HG02885 (cell line): ENCODE results near the gene CDK15.

Experiments used
- ATAC-seq: cut with Tn5 transposase; IDR thresholded peaks from one replicate; pipeline ENCODE4 v1.9.1; 2021; ENCODE audit warnings: mild to moderate bottlenecking; ENCODE audit not compliant: unreplicated experiment, poor library complexity

CDK15 gene

GRCh38 chr2:201931475-201931874, 125.1 kb downstream of the CDK15 start:
- ATAC-seq, result no peak

GRCh38 chr2:201931951-201932350, 125.6 kb downstream of the CDK15 start:
- no peak for ATAC-seq

- no peak for ATAC-seq
Observed at GRCh38 chr2:201932511-201932910, 126.2 kb downstream of the CDK15 start.

GRCh38 chr2:201933792-201934237, 127.5 kb downstream of the CDK15 start:
- ATAC-seq, result no peak

GRCh38 chr2:201936817-201937216, 130.5 kb downstream of the CDK15 start:
- no peak for ATAC-seq

- no peak for ATAC-seq
Observed at GRCh38 chr2:201937343-201937742, 131.0 kb downstream of the CDK15 start.

GRCh38 chr2:201938156-201938775, 131.9 kb downstream of the CDK15 start:
- ATAC-seq, result no peak

GRCh38 chr2:201938781-201939180, 132.4 kb downstream of the CDK15 start:
- no peak for ATAC-seq

- ATAC-seq, result no peak
Observed at GRCh38 chr2:201939453-201939941, 133.2 kb downstream of the CDK15 start.

- ATAC-seq, result no peak
Observed at GRCh38 chr2:201942531-201942930, 136.2 kb downstream of the CDK15 start.
